ENCODE results near the gene RAPGEF2. TPM values are rescaled to one million over a fixed set of nuclear protein-coding genes. Genes with fewer than 3 reads are reported as not detected.

Gene RAPGEF2
- total RNA-seq, 1 donor from 2014 or later, result 31.0 TPM

DNA sequence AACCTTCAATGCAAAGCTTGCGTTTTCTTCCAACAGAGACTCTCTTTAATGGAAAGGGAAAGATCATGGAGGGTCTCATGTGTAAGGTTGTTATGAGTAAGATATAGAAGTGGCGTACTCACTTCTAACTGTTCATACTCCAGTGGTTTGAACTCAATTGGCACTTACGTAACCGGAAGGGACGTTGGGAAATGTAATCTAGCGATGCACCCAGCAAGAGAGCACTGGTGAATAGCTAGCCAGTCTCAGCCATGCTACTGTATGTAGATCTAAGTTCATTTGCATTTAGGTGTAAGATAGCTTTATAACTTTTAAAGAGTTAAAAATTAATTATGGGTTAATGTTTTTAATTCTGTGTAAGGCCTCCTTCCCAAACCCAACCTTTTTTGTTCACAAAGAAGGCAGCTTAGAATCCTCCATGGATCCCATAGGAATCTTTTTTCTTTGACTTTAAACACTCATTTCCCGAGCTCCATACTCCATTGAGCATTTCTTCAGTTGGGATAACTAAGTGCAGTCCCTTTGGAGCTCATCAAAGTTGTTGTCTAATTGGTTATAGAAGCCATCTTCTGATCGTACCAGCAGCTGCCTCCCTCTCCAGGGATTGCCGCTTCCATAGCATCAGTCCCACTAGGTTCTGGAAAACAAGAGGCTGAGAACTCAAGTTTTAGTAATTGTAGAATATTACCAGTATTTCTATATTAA is 191.1 kb downstream of the RAPGEF2 start:
- Mint-ChIP-seq H3K36me3 (ENCODE audit: low read depth) (no peaks in the 10 kb centered on the region), H3K4me1 (ENCODE audit: low read depth) (peaks cover 71% of the 10 kb centered on the region), H3K4me3 (ENCODE audit: unreplicated experiment) (no peak overlapping the region), H3K9me3 (ENCODE audit: low read depth) (no peaks in the 10 kb centered on the region), H3K27ac (ENCODE audit: unreplicated experiment) (no peak overlapping the region), H3K27me3 (ENCODE audit: low read depth) (no peaks in the 10 kb centered on the region)
- DNase-seq (ENCODE audit: low spot score), result no peak
- TF ChIP-seq CTCF (IDR thresholded peaks at IDR 0.05), result no peak

DNA sequence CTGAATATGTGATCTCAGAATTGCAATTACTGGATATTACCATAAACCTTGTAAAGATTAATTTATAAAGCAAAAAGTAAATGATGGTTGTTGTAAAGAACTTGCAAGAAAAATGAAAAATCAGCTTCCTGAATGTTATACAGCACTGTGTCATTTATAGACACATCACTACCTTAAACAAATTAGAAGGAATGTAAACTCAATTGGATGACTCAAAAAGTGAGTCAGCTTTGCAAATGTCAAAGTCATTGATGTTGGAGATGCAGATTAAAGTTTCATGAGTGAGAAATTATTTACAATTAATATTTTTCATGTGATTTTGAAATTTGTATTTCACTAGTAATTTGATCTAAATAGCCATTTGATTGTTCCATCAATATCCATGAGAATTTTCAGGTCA is 193.2 kb downstream of the RAPGEF2 start:
- Mint-ChIP-seq H3K9me3 (ENCODE audit: low read depth) (no peaks in the 10 kb centered on the region), H3K27me3 (ENCODE audit: low read depth) (no peaks in the 10 kb centered on the region), H3K36me3 (ENCODE audit: low read depth) (no peaks in the 10 kb centered on the region), H3K4me1 (ENCODE audit: low read depth) (peaks cover 54% of the 10 kb centered on the region), H3K27ac (ENCODE audit: unreplicated experiment) (peak overlapping the region; percentile 74), H3K4me3 (ENCODE audit: unreplicated experiment) (no peak overlapping the region)
- DNase-seq (ENCODE audit: low spot score), result no peak
- no peak for TF ChIP-seq CTCF (IDR thresholded peaks at IDR 0.05)

- H3K9me3 Mint-ChIP-seq (ENCODE audit: low read depth), result no peaks in the 10 kb centered on the region
- no peaks in the 10 kb centered on the region for H3K36me3 Mint-ChIP-seq (ENCODE audit: low read depth)
- peak; percentile 61 for TF ChIP-seq CTCF (IDR thresholded peaks at IDR 0.05)
- peaks cover 50% of the 10 kb centered on the region for H3K4me1 Mint-ChIP-seq (ENCODE audit: low read depth)
- peak overlapping the region; percentile 22 for H3K27ac Mint-ChIP-seq (ENCODE audit: unreplicated experiment)
- no peak for DNase-seq (ENCODE audit: low spot score)
- H3K27me3 Mint-ChIP-seq (ENCODE audit: low read depth), result no peaks in the 10 kb centered on the region
- H3K4me3 Mint-ChIP-seq (ENCODE audit: unreplicated experiment), result no peak overlapping the region
Observed at GRCh38 chr4:159297091-159297490, 194.2 kb downstream of the RAPGEF2 start.

DNA sequence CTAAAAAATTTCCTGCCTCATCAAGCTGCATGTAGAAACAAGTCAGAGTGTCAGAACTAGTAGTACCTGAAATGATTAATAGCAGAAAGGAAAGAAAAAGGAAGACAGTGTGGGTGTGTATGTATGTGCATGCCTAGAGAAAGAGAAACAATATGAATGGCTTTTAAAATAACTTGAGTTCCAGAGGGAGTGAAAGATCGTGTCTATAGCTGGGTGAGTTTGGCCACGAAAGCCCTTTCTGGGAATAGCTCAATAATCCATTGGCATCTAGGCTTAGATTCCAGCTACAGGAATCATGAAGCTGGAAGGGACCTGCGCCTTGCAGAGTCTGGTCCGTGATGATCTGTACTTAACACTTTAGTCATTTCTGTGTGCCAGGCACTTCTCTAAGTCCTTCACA is 195.6 kb downstream of the RAPGEF2 start:
- Mint-ChIP-seq H3K4me1 (ENCODE audit: low read depth) (peaks cover 45% of the 10 kb centered on the region), H3K4me3 (ENCODE audit: unreplicated experiment) (peak overlapping the region; percentile 47), H3K27ac (ENCODE audit: unreplicated experiment) (peak overlapping the region; percentile 83), H3K27me3 (ENCODE audit: low read depth) (no peaks in the 10 kb centered on the region), H3K9me3 (ENCODE audit: low read depth) (no peaks in the 10 kb centered on the region), H3K36me3 (ENCODE audit: low read depth) (no peaks in the 10 kb centered on the region)
- no peak for TF ChIP-seq CTCF (IDR thresholded peaks at IDR 0.05)
- DNase-seq (ENCODE audit: low spot score), result no peak

GRCh38 chr4:159303435-159303834 is 200.6 kb downstream of the RAPGEF2 start:
- Mint-ChIP-seq H3K4me3 (ENCODE audit: unreplicated experiment) (no peak overlapping the region), H3K36me3 (ENCODE audit: low read depth) (peaks cover 15% of the 10 kb centered on the region), H3K4me1 (ENCODE audit: low read depth) (peaks cover 22% of the 10 kb centered on the region), H3K27me3 (ENCODE audit: low read depth) (no peaks in the 10 kb centered on the region), H3K9me3 (ENCODE audit: low read depth) (peaks cover 15% of the 10 kb centered on the region), H3K27ac (ENCODE audit: unreplicated experiment) (no peak overlapping the region)
- TF ChIP-seq CTCF (IDR thresholded peaks at IDR 0.05), result no peak
- DNase-seq (ENCODE audit: low spot score), result no peak
